Peyer's patch (tissue), 4 donors: ENCODE data around the gene OTUD3. TPM values are rescaled to one million over a fixed set of nuclear protein-coding genes. Genes with fewer than 3 reads are reported as not detected.
"Not testable (repeated sequence)": the region's sequence is repeated elsewhere in the genome, so short reads cannot be mapped to it uniquely, and the experiment has no call there.

Experiments
- DNase-seq, 3 donors: peaks; one replicate each; pipeline ENCODE4 v3.0.0-alpha.2; 2017 to 2019
- H3K27ac ChIP-seq, 4 donors: fragments of 200-600 bp; sonication (generic); one replicate each; pipeline ENCODE4 v1.5.1; 2016 to 2019
- H3K27me3 ChIP-seq, 2 donors: fragments of 200-600 bp; sonication (generic); one replicate each; pipeline ENCODE4 v1.5.1; 2019
- H3K36me3 ChIP-seq, 3 donors: fragments of 200-600 bp; sonication (generic); one replicate each; pipeline ENCODE4 v1.5.1; 2016 to 2019
- H3K4me1 ChIP-seq, 4 donors: fragments of 200-600 bp; sonication (generic); one replicate each; pipeline ENCODE4 v1.5.1; 2016 to 2019
- H3K4me3 ChIP-seq, 4 donors: fragments of 200-600 bp; sonication (generic); 1 replicate in 3 of 4; 2 replicates in 1 of 4; pipeline ENCODE4 v1.5.1; 2016 to 2019; ENCODE audit warnings: mild to moderate bottlenecking in 1 of 4
- H3K9me3 ChIP-seq, 4 donors: fragments of 200-600 bp; sonication (generic); one replicate each; pipeline ENCODE4 v1.5.1; 2016 to 2019; ENCODE audit warnings: mild to moderate bottlenecking in 1 of 4
- POLR2A ChIP-seq, 2 donors: fragments of 450-650 bp; IDR thresholded peaks; one replicate each; pipeline ENCODE4 v1.5.1; 2017; ENCODE audit warnings: antibody characterized with exemption in 2 of 2, mild to moderate bottlenecking in 2 of 2, moderate library complexity in 2 of 2
- total RNA-seq, 4 donors: library from RNA; depleted of rRNA; stranded (reverse); fragments of >200 nt; gene quantifications; one replicate each; pipeline ENCODE4 v1.1.0, GENCODE V29; 2016
- TF ChIP-seq, protein P1 (sequence below), 6 experiments: fragments of 450-650 bp in 4 of 6; fragments of 200-600 bp in 2 of 6; sonication (generic) in 1 of 6; IDR thresholded peaks; one replicate each; pipeline ENCODE4 v1.5.1; 2017 to 2019; ENCODE audit warnings: antibody characterized with exemption in 6 of 6, mild to moderate bottlenecking in 3 of 6, moderate library complexity in 1 of 6

OTUD3 gene
- total RNA-seq, 4 donors from 2014 or later, result 6.5 to 13.6 (median 8.2) TPM

DNA sequence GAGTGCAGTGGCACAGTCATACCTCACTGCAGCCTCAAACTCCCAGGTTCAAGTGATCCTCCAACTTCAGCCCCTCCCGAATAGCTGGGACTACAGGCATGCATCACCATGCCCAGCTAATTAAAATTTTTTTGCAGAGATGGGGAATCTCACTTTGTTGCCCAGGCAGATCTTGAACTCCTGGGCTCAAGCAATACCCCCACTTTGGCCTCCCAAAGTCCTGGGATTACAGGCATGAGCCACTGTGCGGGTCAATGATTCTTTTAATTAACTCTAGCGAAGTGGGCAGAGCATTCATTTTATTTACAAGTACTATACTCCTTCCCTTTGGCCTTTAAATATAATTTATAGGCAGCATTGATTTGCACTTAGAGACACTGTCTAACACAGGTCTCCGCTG lies 2.5 kb upstream of the OTUD3 start:
- Histone ChIP-seq H3K36me3 (no peaks in the 10 kb centered on the region), H3K27ac (no peak overlapping the region), H3K9me3 (no peaks in the 10 kb centered on the region), H3K4me1 (peaks cover 0 to 12% (median 5%) of the 10 kb centered on the region in 4 donors), H3K4me3 (no peak overlapping the region), H3K27me3 (no peaks in the 10 kb centered on the region)
- no peak for DNase-seq
- TF ChIP-seq, protein P1, sequence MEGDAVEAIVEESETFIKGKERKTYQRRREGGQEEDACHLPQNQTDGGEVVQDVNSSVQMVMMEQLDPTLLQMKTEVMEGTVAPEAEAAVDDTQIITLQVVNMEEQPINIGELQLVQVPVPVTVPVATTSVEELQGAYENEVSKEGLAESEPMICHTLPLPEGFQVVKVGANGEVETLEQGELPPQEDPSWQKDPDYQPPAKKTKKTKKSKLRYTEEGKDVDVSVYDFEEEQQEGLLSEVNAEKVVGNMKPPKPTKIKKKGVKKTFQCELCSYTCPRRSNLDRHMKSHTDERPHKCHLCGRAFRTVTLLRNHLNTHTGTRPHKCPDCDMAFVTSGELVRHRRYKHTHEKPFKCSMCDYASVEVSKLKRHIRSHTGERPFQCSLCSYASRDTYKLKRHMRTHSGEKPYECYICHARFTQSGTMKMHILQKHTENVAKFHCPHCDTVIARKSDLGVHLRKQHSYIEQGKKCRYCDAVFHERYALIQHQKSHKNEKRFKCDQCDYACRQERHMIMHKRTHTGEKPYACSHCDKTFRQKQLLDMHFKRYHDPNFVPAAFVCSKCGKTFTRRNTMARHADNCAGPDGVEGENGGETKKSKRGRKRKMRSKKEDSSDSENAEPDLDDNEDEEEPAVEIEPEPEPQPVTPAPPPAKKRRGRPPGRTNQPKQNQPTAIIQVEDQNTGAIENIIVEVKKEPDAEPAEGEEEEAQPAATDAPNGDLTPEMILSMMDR (IDR thresholded peaks at IDR 0.05), result no peak
- no peak for TF ChIP-seq POLR2A (IDR thresholded peaks at IDR 0.05)

DNA sequence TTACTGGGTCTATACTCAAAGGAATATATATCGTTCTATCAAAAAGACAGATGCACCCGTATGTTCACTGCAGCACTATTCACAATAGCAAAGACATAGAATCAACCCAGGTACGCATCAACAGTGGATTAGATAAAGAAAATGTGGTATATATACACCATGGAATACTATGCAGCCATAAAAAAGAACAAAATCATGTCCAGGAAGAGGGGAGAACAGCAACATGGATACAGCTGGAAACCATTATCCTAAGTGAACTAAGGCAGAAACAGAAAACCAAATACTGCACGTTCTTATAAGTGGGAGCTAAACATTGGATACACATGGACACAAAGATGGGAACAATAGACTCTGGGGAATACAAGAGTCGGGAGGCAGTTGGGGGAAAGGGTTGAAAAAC lies 1.4 kb upstream of the OTUD3 start:
- H3K4me1 ChIP-seq, result peaks cover 0 to 12% (median 5%) of the 10 kb centered on the region in 4 donors
- H3K27ac ChIP-seq, H3K4me3 ChIP-seq, H3K9me3 ChIP-seq, H3K36me3 ChIP-seq, H3K27me3 ChIP-seq, DNase-seq: not testable (repeated sequence)

DNA sequence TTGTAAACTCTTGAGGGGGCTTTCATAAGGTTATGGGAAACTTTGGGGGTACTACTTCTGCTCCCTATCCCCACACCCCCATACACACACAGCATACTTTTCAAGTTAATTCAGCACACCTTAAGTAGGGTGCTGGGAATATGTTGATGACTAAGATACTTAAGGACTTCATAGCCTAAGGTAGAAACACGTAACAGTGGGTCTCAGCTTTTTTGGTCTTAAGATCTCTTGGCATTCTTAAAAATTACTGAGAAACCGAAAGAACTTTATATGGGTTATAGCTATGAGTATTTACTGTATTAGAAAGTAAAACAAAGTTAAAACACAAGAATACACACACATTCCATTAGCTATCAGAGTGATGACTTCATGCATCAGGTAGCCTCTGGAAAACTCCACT lies 2.1 kb downstream of the OTUD3 start:
- DNase-seq, result no peak
- Histone ChIP-seq H3K27ac (no peak overlapping the region), H3K36me3 (no peaks in the 10 kb centered on the region), H3K9me3 (no peaks in the 10 kb centered on the region), H3K4me3 (no peak overlapping the region), H3K27me3 (no peaks in the 10 kb centered on the region), H3K4me1 (peaks cover 0 to 12% (median 5%) of the 10 kb centered on the region in 4 donors)
- TF ChIP-seq, protein P1 (IDR thresholded peaks at IDR 0.05), result no peak
- TF ChIP-seq POLR2A (IDR thresholded peaks at IDR 0.05), result no peak

DNA sequence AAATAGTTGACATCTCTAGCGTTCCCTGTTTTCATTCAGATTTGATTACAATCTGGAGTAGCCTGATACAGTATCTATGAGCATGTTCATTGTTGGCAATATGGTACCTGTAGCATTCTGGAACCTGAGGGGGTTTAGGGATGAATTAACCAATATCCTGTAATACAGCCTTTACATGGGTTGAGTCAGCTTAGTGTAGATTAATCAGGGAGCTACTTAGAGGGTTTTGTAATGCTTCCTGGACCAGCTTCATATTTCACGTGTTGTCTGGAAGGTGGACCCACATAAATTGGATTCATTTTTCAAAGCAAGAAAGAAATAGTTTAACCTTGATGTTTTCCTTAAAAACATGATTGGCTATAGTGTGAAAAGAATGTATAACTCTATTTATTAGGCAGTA lies 3.6 kb downstream of the OTUD3 start:
- TF ChIP-seq POLR2A (IDR thresholded peaks at IDR 0.05), result no peak
- TF ChIP-seq, protein P1 (IDR thresholded peaks at IDR 0.05), result no peak
- H3K27ac ChIP-seq, result no peak overlapping the region
- DNase-seq, result no peak
- H3K36me3 ChIP-seq, result peaks cover 0 to 3% (median 0%) of the 10 kb centered on the region in 3 donors
- H3K27me3 ChIP-seq, result no peaks in the 10 kb centered on the region
- no peaks in the 10 kb centered on the region for H3K9me3 ChIP-seq
- H3K4me3 ChIP-seq, result no peak overlapping the region
- H3K4me1 ChIP-seq, result peaks cover 0 to 12% (median 5%) of the 10 kb centered on the region in 4 donors

DNA sequence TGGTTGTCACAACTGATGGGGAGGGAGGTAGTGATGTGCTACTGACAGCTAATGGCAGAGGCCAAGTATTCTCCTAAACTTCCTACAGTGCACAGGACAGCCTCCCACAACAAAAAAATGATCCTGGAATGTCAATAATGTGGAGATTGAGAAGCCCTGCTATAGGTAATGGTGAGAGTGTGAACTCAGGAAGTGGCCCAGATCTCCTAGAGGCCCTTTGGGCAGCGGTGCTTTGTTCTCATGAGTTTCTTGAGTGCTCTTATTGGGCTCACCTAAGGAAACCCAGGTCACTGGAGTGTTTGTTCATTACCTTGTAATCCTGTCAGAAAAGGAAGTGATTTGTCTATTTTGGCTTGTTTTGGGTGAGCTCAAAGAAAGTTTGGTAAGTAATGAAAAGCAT lies 5.9 kb downstream of the OTUD3 start:
- TF ChIP-seq, protein P1 (IDR thresholded peaks at IDR 0.05), result no peak
- no peak for TF ChIP-seq POLR2A (IDR thresholded peaks at IDR 0.05)
- peaks cover 0 to 26% (median 0%) of the 10 kb centered on the region in 3 donors for H3K36me3 ChIP-seq
- peaks cover 0 to 9% (median 4%) of the 10 kb centered on the region in 4 donors for H3K4me1 ChIP-seq
- no peak overlapping the region for H3K4me3 ChIP-seq
- H3K9me3 ChIP-seq, result no peaks in the 10 kb centered on the region
- no peak for DNase-seq
- H3K27ac ChIP-seq, result no peak overlapping the region
- H3K27me3 ChIP-seq, result no peaks in the 10 kb centered on the region

DNA sequence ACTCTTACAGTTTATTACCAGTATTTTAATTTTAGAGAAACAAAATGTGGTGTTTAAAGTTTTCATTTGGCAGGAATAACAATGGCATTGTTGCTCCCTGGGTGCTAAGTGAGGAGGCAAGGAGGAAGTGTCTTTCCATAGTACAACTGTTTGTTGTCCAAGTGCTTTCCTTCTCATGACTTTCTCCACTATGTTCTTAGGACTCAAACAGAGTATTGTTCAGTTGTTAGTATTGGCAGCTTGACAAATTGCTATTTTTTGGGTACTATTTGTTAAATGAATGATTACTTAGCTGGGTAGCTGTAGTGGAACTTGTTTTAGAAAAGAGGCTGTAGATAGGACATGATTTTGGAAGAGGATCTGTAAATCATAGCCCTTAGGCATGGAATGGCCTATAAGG lies 7.5 kb downstream of the OTUD3 start:
- Histone ChIP-seq H3K36me3 (peaks cover 0 to 34% (median 0%) of the 10 kb centered on the region in 3 donors), H3K27me3 (no peaks in the 10 kb centered on the region), H3K9me3 (no peaks in the 10 kb centered on the region), H3K27ac (no peak overlapping the region), H3K4me3 (no peak overlapping the region), H3K4me1 (no peaks in the 10 kb centered on the region)
- TF ChIP-seq, protein P1 (IDR thresholded peaks at IDR 0.05), result no peak
- no peak for TF ChIP-seq POLR2A (IDR thresholded peaks at IDR 0.05)
- DNase-seq, result no peak
